NCI-H524 (cell line): ENCODE data around the gene KRTAP16-1.
"Not testable (repeated sequence)": the region's sequence is repeated elsewhere in the genome, so short reads cannot be mapped to it uniquely, and the experiment has no call there.

Experiments
- DNase-seq, 2 experiments: peaks; one replicate each; lab custom pipeline; 2025; lab: John Stamatoyannopoulos, UW

The KRTAP16-1 gene

DNA sequence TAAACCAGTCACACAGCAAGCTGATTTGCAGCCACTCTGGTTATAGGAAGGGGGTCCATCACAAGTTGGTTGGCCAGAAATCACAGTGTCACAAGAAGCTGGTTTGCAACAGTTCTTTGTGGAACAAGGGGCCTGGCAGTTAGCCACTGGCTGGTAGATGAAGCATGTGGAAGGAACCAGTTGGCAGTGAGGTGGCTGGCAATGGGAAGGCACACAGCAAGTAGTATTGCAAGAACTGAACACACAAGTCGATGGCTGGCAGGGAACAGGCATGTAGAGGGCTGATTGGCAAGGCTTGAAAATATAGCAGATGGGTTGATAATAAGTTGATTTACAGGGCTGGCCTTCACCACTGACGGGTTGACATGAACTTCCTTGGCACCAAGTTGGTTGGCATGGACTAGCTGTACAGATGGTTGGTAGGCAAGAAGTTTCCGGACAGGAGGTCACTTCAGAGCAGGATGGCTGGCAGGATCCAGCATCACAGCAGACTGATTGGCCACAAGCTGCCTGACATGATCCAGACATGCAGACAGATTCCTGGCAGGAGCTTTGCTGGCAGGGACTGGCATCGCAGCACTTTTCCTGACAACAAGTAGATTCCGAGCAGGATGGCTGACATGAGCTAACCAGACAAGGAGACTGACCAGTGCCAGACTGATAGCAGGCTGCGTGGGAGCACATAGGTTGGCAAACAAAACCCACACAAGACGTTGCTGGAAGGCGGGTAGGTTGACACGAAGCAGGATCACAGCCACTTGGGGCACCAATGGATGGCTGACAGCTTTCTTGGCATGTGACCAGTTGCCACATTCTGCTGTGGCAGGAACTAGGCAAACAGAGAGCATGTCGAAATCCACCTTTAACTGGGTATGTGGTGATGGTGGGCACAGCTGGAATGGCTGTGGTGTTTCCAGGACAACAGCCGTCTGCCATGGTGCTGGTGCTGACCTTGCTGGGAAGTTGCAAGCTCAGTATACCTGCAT is 6.9 kb downstream of the KRTAP16-1 start, which contains the start of gene KRTAP29-1:
Gene KRTAP29-1 (minus strand): TSS at position 936 of the 986 bp plus-strand sequence. CDS start 0 bp downstream, at position 936.
- no peak for DNase-seq

DNA sequence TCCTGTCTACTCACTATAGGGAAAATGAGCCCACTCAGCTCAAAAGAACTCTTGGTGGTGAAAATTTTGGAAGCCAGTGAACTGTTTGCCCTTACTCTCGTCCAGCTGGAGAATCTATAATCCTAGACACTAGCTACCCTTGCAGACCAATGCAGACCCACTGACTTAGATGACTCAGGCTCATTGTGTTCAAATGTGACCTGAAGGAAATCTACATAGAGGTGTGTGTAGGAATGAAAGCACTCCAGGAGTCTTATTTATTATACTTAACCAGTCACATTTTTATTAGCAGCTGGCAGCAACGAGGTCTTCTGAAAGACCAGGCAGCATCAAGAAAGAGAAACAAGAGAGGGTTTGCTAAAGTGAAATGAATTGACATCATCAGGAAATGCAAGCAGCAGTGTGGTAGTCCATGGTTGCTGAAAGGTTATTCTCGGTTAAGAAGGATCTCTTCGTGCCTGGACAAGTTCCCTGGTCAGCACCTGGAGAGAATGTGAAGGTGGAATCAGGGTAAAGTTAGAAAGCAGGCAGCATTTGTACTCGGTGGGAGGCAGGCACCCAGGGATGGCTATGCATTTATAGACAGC is 7.8 kb downstream of the KRTAP16-1 start:
- no peak for DNase-seq

DNA sequence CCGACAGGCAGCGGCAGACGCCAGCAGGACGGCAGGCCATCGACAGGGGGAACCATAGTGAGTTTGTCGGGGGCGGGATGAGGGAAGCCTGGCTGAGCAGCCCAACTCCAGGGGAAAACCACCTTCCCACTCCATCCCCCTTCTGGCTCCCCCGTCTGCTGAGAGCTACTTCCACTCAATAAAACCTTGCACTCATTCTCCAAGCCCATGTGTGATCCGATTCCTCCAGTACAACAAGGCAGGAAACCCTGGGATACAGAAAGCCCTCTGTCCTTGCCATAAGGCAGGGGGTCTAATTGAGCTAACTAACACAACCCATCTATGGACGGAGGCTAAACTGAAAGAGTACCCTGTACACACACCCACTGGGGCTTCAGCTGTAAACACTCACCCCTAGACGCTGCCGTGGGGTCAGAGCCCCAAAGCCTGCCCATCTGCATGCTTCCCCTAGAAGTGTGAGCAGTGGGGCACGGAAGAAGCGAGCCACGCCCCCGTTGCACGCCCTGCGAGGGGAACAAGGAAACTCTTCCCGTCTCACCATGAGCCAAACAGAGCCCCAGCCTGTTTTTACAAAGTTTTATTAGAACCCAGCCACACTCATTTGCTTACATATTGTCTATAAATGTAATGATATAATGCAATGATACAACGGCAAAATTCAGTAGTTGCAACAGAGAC is 10.5 kb downstream of the KRTAP16-1 start:
- no peak for DNase-seq

DNA sequence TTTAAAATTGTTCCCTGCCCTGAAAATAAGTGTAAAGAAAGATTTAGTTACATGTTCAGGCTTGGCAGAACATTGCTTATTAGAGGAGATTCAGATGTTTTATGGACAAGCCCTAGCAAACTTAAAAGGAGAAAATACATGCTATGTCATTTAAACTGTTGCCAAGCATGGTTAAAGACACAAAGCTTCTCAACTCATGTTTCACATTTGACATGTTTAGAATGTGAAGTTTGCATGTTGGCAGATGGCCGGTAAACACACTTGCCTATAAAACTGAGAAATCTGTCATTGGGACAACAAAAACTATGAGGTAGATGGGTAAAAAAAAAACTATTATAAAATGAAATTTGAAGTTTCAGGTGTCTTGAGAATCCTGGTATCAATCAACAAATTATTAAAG is 12.3 kb downstream of the KRTAP16-1 start:
- DNase-seq: no peak

DNA sequence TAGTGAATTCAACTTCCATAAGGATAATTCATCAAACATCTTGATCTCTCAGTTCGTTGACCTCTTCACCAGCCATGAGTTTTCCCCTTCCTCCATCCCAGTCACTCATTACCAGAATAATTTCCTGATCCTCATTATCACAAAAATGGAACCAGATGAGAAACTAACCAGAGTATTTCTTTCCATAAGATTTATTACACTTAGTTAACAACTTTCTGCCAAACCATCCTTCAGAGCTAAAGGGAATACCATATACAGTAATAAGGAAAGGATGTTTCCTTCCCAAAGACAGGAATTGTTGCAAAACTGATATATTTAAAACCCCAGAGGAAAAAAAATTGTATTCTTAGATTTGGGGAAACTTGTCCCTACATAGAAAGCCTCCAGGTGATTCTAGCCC is 15.1 kb downstream of the KRTAP16-1 start:
- DNase-seq: no peak

DNA sequence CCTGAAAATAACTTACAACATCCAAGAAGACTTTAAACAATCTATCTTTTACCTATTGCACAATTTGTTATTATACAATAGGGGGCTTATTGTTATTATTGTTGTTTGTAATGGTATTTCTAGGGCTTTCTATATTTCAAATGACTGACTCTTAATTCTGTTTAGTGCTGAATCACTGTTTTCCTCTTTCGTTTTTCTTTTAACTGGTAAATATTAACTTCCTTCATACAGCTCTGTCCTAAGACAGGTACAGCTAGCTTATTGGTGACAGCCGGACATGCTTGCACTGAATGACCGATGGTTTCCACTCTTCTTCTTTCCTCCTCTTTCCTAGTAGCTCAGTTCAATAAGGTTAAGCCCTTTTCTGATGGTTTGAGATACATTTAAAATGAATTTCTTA is 22.1 kb downstream of the KRTAP16-1 start:
- no peak for DNase-seq

DNA sequence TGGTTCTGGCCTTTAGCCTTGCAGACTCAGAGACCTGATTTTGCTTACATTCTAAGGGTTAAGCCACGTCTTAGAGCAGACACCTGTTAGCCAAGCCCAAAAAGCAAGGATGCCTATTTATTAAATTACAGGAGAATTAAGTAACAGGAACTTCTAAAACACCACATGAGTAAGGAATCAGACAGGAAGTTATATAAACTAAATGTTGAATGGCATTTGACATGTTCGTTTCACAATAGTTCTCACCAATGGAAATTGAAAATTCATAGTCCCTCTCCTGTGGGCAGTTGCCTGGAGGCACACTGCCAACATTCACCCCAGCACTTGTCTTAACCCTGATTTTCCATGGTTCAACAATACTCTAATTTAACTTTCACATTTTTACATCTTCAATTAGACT is 24.6 kb downstream of the KRTAP16-1 start:
- no peak for DNase-seq

DNA sequence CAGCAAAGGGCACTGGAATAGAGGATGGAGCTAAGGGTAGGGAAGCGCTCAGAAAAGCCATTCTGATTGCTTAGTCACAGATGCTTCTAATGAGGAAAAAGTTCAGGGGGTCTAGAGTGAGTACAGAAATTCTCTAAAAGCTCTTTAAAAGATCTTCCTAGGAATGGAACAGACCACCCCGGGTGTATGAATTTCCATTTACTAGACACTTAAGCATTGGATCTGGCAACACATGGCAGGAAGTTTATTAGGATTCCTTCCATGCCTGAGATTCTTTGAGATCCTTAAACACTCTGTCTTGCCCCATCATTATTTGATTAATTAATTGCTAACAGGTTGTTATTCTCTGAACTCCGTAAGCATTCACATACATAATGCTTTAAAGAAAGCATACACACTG is 25.1 kb downstream of the KRTAP16-1 start:
- DNase-seq: no peak

DNA sequence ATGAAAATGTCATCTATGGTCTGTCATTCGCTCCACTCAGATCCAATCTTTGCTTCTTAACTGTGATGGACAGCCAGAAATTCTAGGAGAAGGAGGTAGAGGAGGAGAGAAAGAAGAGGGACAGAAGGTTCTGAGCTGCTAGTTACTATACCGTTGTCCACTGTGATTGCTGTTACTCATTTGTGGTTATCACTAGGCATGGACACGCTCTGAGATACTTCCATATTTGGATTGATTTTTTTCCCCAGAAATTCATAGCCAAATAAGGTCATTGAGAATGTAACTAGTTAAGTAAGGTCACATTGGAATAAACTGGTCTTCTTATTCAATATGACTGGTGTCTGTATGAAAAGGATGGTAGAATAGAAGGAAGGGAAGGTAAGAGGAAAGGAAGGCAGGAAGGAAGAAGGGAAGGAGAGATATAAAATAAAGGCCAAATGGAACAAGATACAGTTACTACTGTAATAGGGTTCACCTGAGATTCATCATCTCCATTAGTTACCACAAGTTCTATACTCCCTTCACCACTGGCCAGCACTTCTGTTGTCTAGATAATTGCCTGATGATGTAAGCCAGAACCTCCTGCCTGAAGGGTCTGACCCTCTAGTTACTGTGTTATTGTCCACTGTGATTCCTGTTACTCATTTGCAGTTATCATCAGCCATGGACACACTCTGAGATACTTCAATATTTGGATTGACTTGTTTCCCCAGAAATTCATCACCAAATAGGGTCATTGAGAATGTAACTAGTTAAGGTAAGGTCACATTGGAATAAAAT is 30.7 kb downstream of the KRTAP16-1 start:
- DNase-seq: no peak

DNA sequence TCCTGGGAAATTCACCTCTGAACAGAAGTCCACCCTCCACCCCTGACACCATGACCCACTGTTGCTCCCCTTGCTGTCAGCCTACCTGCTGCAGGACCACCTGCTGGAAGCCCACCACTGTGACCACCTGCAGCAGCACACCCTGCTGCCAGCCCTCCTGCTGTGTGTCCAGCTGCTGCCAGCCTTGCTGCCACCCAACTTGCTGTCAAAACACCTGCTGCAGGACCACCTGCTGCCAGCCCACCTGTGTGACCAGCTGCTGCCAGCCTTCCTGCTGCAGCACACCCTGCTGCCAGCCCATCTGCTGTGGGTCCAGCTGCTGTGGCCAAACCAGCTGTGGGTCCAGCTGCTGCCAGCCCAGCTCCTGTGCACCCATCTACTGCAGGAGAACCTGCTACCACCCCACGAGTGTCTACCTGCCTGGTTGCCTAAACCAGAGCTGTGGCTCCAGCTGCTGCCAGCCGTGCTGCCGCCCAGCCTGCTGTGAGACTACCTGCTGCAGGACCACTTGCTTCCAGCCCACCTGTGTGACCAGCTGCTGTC is 33.4 kb downstream of the KRTAP16-1 start, which contains the start of gene KRTAP9-7:
Gene KRTAP9-7 (plus strand): TSS at position 51 of the 543 bp plus-strand sequence. CDS start 0 bp downstream, at position 51.
- DNase-seq: not testable (repeated sequence)

DNA sequence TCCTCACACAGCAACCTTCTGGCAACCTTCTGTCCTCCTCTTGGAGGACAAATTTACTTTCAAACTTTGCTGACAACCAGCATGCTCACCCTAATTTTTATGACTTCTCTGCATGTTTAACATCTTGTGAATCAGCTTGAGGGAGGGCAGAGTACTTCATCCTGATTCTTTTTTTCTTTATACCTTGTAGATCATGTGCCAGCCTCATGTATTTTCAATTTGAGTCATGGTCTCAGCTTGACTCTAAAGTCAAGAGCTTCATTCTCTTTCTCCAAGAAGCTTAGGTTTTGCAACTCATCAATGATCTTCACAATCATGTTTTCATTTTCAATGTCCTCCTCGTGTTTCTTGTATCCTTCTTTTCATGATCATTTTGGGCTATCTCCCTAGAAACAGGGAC is 37.3 kb downstream of the KRTAP16-1 start:
- DNase-seq: no peak

DNA sequence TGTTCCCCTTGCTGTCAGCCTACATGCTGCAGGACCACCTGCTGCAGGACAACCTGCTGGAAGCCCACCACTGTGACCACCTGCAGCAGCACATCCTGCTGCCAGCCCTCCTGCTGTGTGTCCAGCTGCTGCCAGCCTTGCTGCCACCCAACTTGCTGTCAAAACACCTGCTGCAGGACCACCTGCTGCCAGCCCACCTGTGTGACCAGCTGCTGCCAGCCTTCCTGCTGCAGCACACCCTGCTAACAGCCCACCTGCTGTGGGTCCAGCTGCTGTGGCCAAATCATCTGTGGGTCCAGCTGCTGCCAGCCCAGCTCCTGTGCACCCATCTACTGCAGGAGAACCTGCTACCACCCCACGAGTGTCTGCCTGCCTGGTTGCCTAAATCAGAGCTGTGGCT is 37.8 kb downstream of the KRTAP16-1 start:
- DNase-seq: not testable (repeated sequence)

DNA sequence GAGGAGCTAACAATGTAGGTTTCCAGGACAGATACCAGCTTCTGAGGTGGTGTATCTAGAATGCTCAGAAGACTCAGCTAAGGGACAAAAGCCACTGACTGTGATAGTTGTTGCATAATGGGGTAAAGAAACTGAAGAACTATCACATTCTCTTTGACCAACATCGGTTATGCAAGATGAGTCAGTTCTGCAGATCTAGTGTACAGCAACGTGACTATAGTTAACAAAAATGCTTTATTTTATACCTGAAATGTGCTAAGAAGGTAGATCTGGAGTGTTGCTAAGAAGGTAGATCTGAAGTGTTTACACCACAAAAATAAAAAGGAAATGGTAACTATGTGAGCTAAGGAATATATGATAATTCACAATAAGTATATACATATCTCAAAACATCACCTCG is 41.4 kb downstream of the KRTAP16-1 start:
- DNase-seq: no peak

DNA sequence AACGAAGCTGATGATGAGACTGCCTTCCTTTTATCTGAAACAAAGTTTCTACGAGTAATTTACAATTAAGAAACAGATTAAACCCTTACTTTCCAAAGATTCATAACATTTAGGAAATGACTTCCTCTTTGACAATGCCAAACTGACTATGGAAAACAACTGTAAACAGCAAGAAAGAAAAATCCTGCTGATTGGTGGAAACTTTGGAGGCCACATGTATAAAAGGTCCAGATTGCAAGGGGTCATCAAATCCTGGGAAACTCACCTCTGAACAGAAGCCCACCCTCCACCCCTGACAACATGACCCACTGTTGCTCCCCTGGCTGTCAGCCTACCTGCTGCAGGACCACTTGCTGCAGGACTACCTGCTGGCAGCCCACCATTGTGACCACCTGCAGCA is 44.0 kb downstream of the KRTAP16-1 start, which contains the start of gene KRTAP9-6:
Gene KRTAP9-6 (plus strand): TSS at position 301 of the 400 bp plus-strand sequence. CDS start 0 bp downstream, at position 301.
- DNase-seq: no peak

DNA sequence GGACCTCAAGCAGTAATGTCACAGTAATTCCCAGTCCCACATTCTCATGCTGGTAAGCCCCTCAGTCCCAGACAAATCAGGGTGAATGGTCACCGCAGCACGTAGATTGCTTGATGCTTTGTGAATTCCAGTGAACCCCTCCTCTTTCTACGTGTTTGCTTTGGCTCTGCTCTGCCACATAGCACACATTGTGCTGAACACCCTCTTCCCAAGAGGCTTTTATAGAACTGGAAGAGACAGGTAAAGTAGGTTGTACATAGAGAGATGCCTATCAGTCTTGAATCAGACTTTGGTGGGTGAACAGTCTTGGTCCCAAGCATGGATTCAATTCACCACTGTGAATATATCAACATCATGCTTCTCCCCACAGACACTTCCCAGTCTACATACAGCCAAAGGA is 44.5 kb downstream of the KRTAP16-1 start:
- DNase-seq: no peak

DNA sequence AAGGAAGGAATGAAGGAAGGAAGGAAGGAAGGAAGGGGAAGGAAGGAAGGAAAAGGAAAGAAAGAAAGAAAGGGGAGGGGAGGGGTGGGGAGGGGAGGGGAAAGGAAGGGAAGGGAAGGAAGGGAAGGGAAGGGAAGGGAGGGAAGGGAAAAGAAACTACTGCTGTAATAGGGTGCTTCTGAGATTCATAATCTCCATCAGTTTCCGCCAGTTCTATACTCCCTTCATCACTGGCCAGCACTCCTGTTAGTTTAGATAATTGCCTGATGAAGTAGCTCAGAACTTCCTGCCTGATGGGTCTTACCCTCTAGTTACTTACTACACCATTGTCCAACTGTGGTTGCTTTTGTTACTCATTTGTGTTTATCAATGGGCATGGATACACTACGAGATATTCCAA is 45.9 kb downstream of the KRTAP16-1 start:
- DNase-seq: no peak

DNA sequence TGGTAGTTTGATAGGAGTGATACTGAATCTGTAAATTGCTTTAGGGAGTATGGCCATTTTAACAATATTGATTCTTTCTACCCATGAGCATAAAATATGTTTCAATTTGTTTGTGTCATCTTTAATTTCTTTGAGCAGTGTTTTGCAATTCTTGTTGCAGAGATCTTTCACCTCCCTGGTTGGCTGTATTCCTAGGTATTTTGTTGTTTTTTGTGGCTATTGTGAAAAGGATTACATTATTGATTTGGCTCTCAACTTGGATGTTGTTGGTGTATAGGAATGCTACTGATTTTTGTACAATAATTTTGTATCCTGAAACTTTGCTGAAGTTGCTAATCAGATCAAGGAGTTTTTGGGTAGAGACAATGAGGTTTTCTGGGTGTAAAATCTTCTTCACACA is 50.7 kb downstream of the KRTAP16-1 start:
- no peak for DNase-seq
